IMR-90 (cell line): ENCODE data around the gene MGAT5. TPM values are rescaled to one million over a fixed set of nuclear protein-coding genes. Genes with fewer than 3 reads are reported as not detected.

Experiments
- ATAC-seq: fragments of 200-7000 bp; cut with Tn5 transposase; 2 replicates; pipeline ENCODE4 v1.9.1; 2020; ENCODE audit warnings: low read depth, mild to moderate bottlenecking, moderate library complexity
- BruUV-seq: library from RNA; stranded (reverse); fragments of 400-500 nt; replicated peaks from 2 replicates; lab custom pipeline; 2021; lab: Mats Ljungman, UMichigan
- CTCF ChIA-PET: fragments of 300-600 bp; formaldehyde crosslinking; extraction: SDS; loops from one replicate; lab custom pipeline; 2021; ENCODE audit warnings: antibody characterized with exemption; lab: Yijun Ruan, JAX
- POLR2A ChIA-PET: fragments of 300-600 bp; sonication (Branson Sonifier 250); formaldehyde crosslinking; loops from one replicate; lab custom pipeline; 2022; ENCODE audit warnings: antibody characterized with exemption; ENCODE audit not compliant: unreplicated experiment; lab: Charles Lee
- DNase-seq: peaks from one replicate; pipeline ENCODE4 v3.0.0; 2013
- H2AFZ ChIP-seq: replicated peaks from 2 replicates; pipeline ENCODE3; 2013; ENCODE audit warnings: low read length, mild to moderate bottlenecking; ENCODE audit not compliant: poor library complexity
- H2AK5ac ChIP-seq: 2 replicates; pipeline ENCODE4 v1.6.1; 2013; ENCODE audit warnings: low read depth, low read length, inconsistent platforms
- H2AK9ac ChIP-seq: replicated peaks from 2 replicates; pipeline ENCODE3; 2013; ENCODE audit warnings: mild to moderate bottlenecking, low read depth, low read length, moderate library complexity; ENCODE audit not compliant: poor library complexity
- H2BK120ac ChIP-seq: 2 replicates; pipeline ENCODE4 v1.6.1; 2013; ENCODE audit warnings: low read depth, low read length, inconsistent platforms
- H2BK15ac ChIP-seq: 3 replicates; pipeline ENCODE4 v1.6.1; 2013; ENCODE audit warnings: low read depth, low read length, inconsistent platforms
- H2BK20ac ChIP-seq: 2 replicates; pipeline ENCODE4 v1.6.1; 2013; ENCODE audit warnings: low read depth, mild to moderate bottlenecking, inconsistent platforms, low read length, moderate library complexity
- H2BK5ac ChIP-seq: 2 replicates; pipeline ENCODE4 v1.6.1; 2013; ENCODE audit warnings: mild to moderate bottlenecking, low read depth, low read length, inconsistent platforms; ENCODE audit not compliant: poor library complexity, severe bottlenecking
- H3K14ac ChIP-seq: replicated peaks from 2 replicates; pipeline ENCODE4 v1.6.1; 2013; ENCODE audit warnings: low read depth, low read length, inconsistent platforms
- H3K18ac ChIP-seq: 2 replicates; pipeline ENCODE4 v1.6.1; 2013; ENCODE audit warnings: low read depth, low read length, control low read depth
- H3K23ac ChIP-seq: 2 replicates; pipeline ENCODE4 v1.6.1; 2013; ENCODE audit warnings: low read depth, low read length, inconsistent platforms
- H3K27ac ChIP-seq: 2 replicates; pipeline ENCODE4 v1.5.1; 2013; ENCODE audit warnings: mild to moderate bottlenecking, control low read depth, low read length; ENCODE audit not compliant: insufficient read depth
- H3K27me3 ChIP-seq: 2 replicates; pipeline ENCODE4 v1.6.1; 2013; ENCODE audit warnings: low read length; ENCODE audit not compliant: control insufficient read depth, insufficient read depth
- H3K36me3 ChIP-seq: 2 replicates; pipeline ENCODE4 v1.6.1; 2013; ENCODE audit warnings: low read length, mixed read lengths; ENCODE audit not compliant: control insufficient read depth, insufficient read depth
- H3K4ac ChIP-seq: 2 replicates; pipeline ENCODE4 v1.6.1; 2013; ENCODE audit warnings: low read depth, low read length, inconsistent platforms
- H3K4me1 ChIP-seq: 2 replicates; pipeline ENCODE4 v1.6.1; 2013; ENCODE audit warnings: low read length, mixed read lengths; ENCODE audit not compliant: control insufficient read depth, insufficient read depth
- H3K4me2 ChIP-seq: 2 replicates; pipeline ENCODE4 v1.6.1; 2013; ENCODE audit warnings: low read depth, mild to moderate bottlenecking, control low read depth, low read length, moderate library complexity
- H3K4me3 ChIP-seq: 2 replicates; pipeline ENCODE4 v1.5.1; 2013; ENCODE audit warnings: low read depth, mild to moderate bottlenecking, control low read depth, low read length, moderate library complexity; ENCODE audit not compliant: insufficient read depth
- H3K56ac ChIP-seq: 2 replicates; pipeline ENCODE4 v1.6.1; 2013; ENCODE audit warnings: low read length, inconsistent platforms; ENCODE audit not compliant: insufficient read depth; ENCODE audit errors: extremely low read depth
- H3K79me1 ChIP-seq, 2 experiments: 2 replicates each; pipeline ENCODE4 v1.6.1; 2013; ENCODE audit warnings: low read length in 2 of 2, inconsistent platforms in 1 of 2, low read depth in 1 of 2
- H3K9ac ChIP-seq: 2 replicates; pipeline ENCODE4 v1.6.1; 2013; ENCODE audit warnings: low read depth, low read length, control low read depth
- H3K9me1 ChIP-seq: 2 replicates; pipeline ENCODE4 v1.6.1; 2013; ENCODE audit warnings: low read length, inconsistent platforms; ENCODE audit not compliant: insufficient read depth
- H3K9me3 ChIP-seq: 2 replicates; pipeline ENCODE4 v1.6.1; 2013; ENCODE audit warnings: low read length; ENCODE audit not compliant: control insufficient read depth, insufficient read depth
- H4K20me1 ChIP-seq: 2 replicates; pipeline ENCODE4 v1.6.1; 2013; ENCODE audit warnings: low read length, inconsistent platforms; ENCODE audit not compliant: insufficient read depth
- H4K5ac ChIP-seq: 2 replicates; pipeline ENCODE4 v1.6.1; 2013; ENCODE audit warnings: mild to moderate bottlenecking, low read depth, low read length, control low read depth
- H4K8ac ChIP-seq, 2 experiments: 2 replicates each; pipeline ENCODE4 v1.6.1; 2013; ENCODE audit warnings: low read depth in 2 of 2, low read length in 2 of 2, control low read depth in 1 of 2, inconsistent platforms in 1 of 2
- H4K91ac ChIP-seq: 2 replicates; pipeline ENCODE4 v1.6.1; 2013; ENCODE audit warnings: low read depth, low read length, inconsistent platforms; ENCODE audit not compliant: insufficient read depth
- FOS ChIP-seq: fragments of 150-350 bp; IDR thresholded peaks from 2 replicates; pipeline ENCODE4 v1.6.1; 2016; ENCODE audit warnings: low read depth, low read length
- WGBS, 2 experiments: methylation state at CpG; one replicate each; pipeline versions ENCODE4 v1.1.5 to v1.1.7; 2013; ENCODE audit warnings: missing lambda C conversion rate in 2 of 2; ENCODE audit not compliant: insufficient read length in 1 of 2; ENCODE audit errors: extremely low coverage in 2 of 2; 5-methylcytosine and 5-hydroxymethylcytosine counted together
- dilution Hi-C: fragments of 300-500 bp; cut with HindIII; formaldehyde crosslinking; loops from one replicate; pipeline ENCODE4 v1.14.3; 2018; ENCODE audit warnings: low sequenced_read_pairs; ENCODE audit not compliant: unreplicated experiment
- in situ Hi-C: fragments of 300-500 bp; cut with MboI; formaldehyde crosslinking; loops from 3 replicates; pipeline ENCODE4 v1.14.3; 2019; ENCODE audit warnings: low sequenced_read_pairs, inconsistent platforms, mixed read lengths
- intact Hi-C: fragments of 100-400 bp; cut with micrococcal nuclease; formaldehyde crosslinking; loops from 2 replicates; pipeline ENCODE4 v1.10.0; 2022
- polyA plus RNA-seq, 3 experiments: library from polyadenylated mRNA; depleted of rRNA; stranded (reverse); fragments of >200 nt; gene quantifications; 2 replicates each; pipeline ENCODE4 v1.2.3, GENCODE V29; 2012; ENCODE audit warnings: low replicate concordance in 1 of 3
- total RNA-seq: library from RNA; depleted of rRNA; stranded (reverse); fragments of >200 nt; gene quantifications from 2 replicates; pipeline ENCODE4 v1.2.3, GENCODE V29; 2012

Gene MGAT5
- total and polyA plus RNA-seq, 2 of the 4 experiments (the other 2 are of a cell fraction) = 22.9 to 59.9 TPM

- Histone ChIP-seq H2BK15ac (no peak overlapping the region), H4K91ac (no peak overlapping the region), H3K36me3 (peaks cover 29% of the 10 kb centered on the region), H3K4me3 (no peak overlapping the region), H3K14ac (no peak overlapping the region), H3K4me2 (no peak overlapping the region), H2AK9ac (no peak overlapping the region), H3K23ac (no peak overlapping the region), H2BK20ac (no peak overlapping the region), H3K9me3 (no peaks in the 10 kb centered on the region), H4K8ac (no peak overlapping the region), H3K9ac (no peak overlapping the region), H3K18ac (no peak overlapping the region), H3K79me1 (peaks cover 0 to 30% of the 10 kb centered on the region in 2 experiments; a peak in 3 of 4 replicates), H3K27ac (no peak overlapping the region), H3K9me1 (peaks cover 12% of the 10 kb centered on the region), H3K56ac (no peak overlapping the region), H2AFZ (no peak overlapping the region), H3K4ac (no peak overlapping the region), H2AK5ac (no peak overlapping the region), H2BK5ac (no peak overlapping the region), H3K4me1 (peaks cover 2% of the 10 kb centered on the region), H4K5ac (no peak overlapping the region), H3K27me3 (no peaks in the 10 kb centered on the region), H4K20me1 (no peaks in the 10 kb centered on the region; the same call in 1 of the 2 replicates), H2BK120ac (no peak overlapping the region)
- no TSS peak for BruUV-seq
- intact Hi-C loops (no loop called here), in situ Hi-C loops (loop anchor here (25.0 kb wide), 1 partner anchor 533 kb away; no protein-coding TSS in a partner anchor), dilution Hi-C loops (no loop called here)
- ChIA-PET CTCF (interaction anchor here (1.5 to 2.4 kb wide), 2 partner anchors 8 to 31 kb away, joined by 4 to 9 read pairs; no protein-coding TSS in a partner anchor), POLR2A (interaction anchor here (0.5 kb wide), 1 partner anchor 13 kb away, joined by 4 read pairs; no protein-coding TSS in a partner anchor)
- DNase-seq (no peak), ATAC-seq (no peak)
- WGBS, 2 experiments = 88% methylated on average over 2 of the region's 7 CpGs; no CpG with 5 or more reads in 1 of the 2 experiments
- no peak for TF ChIP-seq FOS
These were observed 166.4 kb downstream of the MGAT5 start for GRCh38 chr2:134420259-134420658.
